ENCODE data around the gene ULK3.

DNA sequence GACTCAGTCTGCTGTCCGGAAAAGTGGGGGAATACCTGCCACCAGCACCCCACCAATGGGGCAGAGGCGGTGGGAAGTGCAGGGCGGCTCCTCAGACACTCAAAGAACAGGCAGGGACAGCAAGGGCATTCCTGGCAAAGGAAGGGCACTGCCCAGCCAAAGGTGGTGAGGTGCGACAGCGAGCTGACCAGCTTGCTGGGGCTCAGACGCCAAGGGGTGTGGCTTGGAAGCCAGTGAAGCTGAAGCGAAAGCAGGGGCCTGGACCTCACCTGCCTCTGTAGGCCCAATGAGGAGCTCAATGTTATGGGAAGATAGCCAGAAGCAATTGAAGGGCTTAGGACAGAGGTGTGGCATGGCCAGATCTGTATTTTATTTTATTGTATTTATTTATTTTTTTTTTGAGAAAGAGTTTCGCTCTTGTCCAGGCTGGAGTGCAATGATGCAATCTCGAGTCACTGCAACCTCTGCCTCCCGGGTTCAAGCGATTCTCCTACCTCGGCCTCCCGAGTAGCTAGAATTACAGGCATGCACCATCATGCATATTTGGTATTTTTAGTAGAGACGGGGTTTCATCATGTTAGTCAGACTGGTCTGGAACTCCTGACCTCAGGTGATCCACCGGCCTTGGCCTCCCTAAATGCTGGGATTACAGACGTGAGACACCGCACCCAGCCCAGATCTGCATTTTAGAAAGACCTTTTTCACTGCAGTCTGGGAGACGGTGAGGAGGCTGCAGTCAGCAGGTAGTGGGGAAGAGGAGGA is 34.7 kb downstream of the ULK3 start:
- TF ChIP-seq, protein P1, sequence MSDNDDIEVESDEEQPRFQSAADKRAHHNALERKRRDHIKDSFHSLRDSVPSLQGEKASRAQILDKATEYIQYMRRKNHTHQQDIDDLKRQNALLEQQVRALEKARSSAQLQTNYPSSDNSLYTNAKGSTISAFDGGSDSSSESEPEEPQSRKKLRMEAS (IDR thresholded peaks at IDR 0.05; ENCODE audit: insufficient read depth, insufficient read length): no peak
- TF ChIP-seq, protein P2, sequence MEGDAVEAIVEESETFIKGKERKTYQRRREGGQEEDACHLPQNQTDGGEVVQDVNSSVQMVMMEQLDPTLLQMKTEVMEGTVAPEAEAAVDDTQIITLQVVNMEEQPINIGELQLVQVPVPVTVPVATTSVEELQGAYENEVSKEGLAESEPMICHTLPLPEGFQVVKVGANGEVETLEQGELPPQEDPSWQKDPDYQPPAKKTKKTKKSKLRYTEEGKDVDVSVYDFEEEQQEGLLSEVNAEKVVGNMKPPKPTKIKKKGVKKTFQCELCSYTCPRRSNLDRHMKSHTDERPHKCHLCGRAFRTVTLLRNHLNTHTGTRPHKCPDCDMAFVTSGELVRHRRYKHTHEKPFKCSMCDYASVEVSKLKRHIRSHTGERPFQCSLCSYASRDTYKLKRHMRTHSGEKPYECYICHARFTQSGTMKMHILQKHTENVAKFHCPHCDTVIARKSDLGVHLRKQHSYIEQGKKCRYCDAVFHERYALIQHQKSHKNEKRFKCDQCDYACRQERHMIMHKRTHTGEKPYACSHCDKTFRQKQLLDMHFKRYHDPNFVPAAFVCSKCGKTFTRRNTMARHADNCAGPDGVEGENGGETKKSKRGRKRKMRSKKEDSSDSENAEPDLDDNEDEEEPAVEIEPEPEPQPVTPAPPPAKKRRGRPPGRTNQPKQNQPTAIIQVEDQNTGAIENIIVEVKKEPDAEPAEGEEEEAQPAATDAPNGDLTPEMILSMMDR (IDR thresholded peaks at IDR 0.05; ENCODE audit: extremely low read depth in 1 of 2, insufficient read depth in 1 of 2, low read depth in 1 of 2, low read length in 2 of 2): no peak

Measured in endothelial cell of umbilical vein (primary cell).